NK-92 (cell line): ENCODE measurements around the gene POLR3F.
A peak's percentile ranks its signal among the peaks of the same experiment; 100 is the strongest.
"Not testable (repeated sequence)": the region's sequence is repeated elsewhere in the genome, so short reads cannot be mapped to it uniquely, and the experiment has no call there.

Source experiments
- DNase-seq: peaks from one replicate; lab custom pipeline; 2025; ENCODE audit not compliant: unreplicated experiment; lab: John Stamatoyannopoulos, UW

The POLR3F gene

GRCh38 chr20:18504479-18505060 is 37.4 kb downstream of the POLR3F start:
- no peak for DNase-seq

GRCh38 chr20:18506744-18507143 is 39.6 kb downstream of the POLR3F start:
- no peak for DNase-seq

- DNase-seq, result peak; percentile 94
Observed at GRCh38 chr20:18507218-18508191, 40.3 kb downstream of the POLR3F start, which contains the start of gene SEC23B. SEC23B (plus strand) TSS chr20:18507940; CDS start chr20:18510836, 2,896 bp downstream.

- DNase-seq, result no peak
Observed at GRCh38 chr20:18511571-18511970, 44.4 kb downstream of the POLR3F start.

GRCh38 chr20:18513208-18513607 is 46.0 kb downstream of the POLR3F start:
- DNase-seq, result no peak

GRCh38 chr20:18514127-18514526 is 46.9 kb downstream of the POLR3F start:
- no peak for DNase-seq

- DNase-seq, result no peak
Observed at GRCh38 chr20:18515973-18516372, 48.8 kb downstream of the POLR3F start.

GRCh38 chr20:18522066-18522465 is 54.9 kb downstream of the POLR3F start:
- DNase-seq, result not testable (repeated sequence)

GRCh38 chr20:18523066-18523465 is 55.9 kb downstream of the POLR3F start:
- no peak for DNase-seq

GRCh38 chr20:18524646-18525045 is 57.5 kb downstream of the POLR3F start:
- no peak for DNase-seq

- DNase-seq, result not testable (repeated sequence)
Observed at GRCh38 chr20:18526761-18527160, 59.6 kb downstream of the POLR3F start.

GRCh38 chr20:18527339-18527738 is 60.1 kb downstream of the POLR3F start:
- no peak for DNase-seq

GRCh38 chr20:18527836-18528235 is 60.6 kb downstream of the POLR3F start:
- DNase-seq, result no peak

GRCh38 chr20:18529041-18529440 is 61.9 kb downstream of the POLR3F start:
- no peak for DNase-seq

- no peak for DNase-seq
Observed at GRCh38 chr20:18532626-18533025, 65.4 kb downstream of the POLR3F start.

GRCh38 chr20:18533491-18533890 is 66.3 kb downstream of the POLR3F start:
- DNase-seq, result no peak

- no peak for DNase-seq
Observed at GRCh38 chr20:18533978-18534644, 66.9 kb downstream of the POLR3F start.
